Activated CD8-positive, alpha-beta memory T cell treated with anti-CD3 and anti-CD28 coated beads, Interleukin-2, amount 10 ng/mL, durations not matched to agents 7 days and 5 days (primary cell): Measurements from ENCODE around the gene MED7. TPM values are rescaled to one million over a fixed set of nuclear protein-coding genes. Genes with fewer than 3 reads are reported as not detected.
A peak's percentile ranks its signal among the peaks of the same experiment; 100 is the strongest.
"Not testable (repeated sequence)": the region's sequence is repeated elsewhere in the genome, so short reads cannot be mapped to it uniquely, and the experiment has no call there.

Experiments
- ATAC-seq: fragments of 150-1000 bp; cut with Tn5 transposase; one replicate; pipeline ENCODE4 v1.10.0; 2021; ENCODE audit warnings: moderate library complexity
- CTCF ChIA-PET: fragments of 350-600 bp; sonication (Branson Sonifier 250); formaldehyde crosslinking; loops from one replicate; lab custom pipeline; 2021; ENCODE audit warnings: antibody characterized with exemption; lab: Charles Lee
- DNase-seq: peaks from one replicate; pipeline ENCODE4 v3.0.0-alpha.2; 2020
- H3K27ac Mint-ChIP-seq: one replicate; pipeline ENCODE4 v1.8.0; 2021; ENCODE audit warnings: mild to moderate bottlenecking, mixed read lengths
- H3K27me3 Mint-ChIP-seq: one replicate; pipeline ENCODE4 v1.8.0; 2021; ENCODE audit warnings: mixed read lengths
- H3K36me3 Mint-ChIP-seq: one replicate; pipeline ENCODE4 v1.8.0; 2021; ENCODE audit warnings: mild to moderate bottlenecking, mixed read lengths
- H3K4me1 Mint-ChIP-seq: one replicate; pipeline ENCODE4 v1.8.0; 2021; ENCODE audit warnings: mixed read lengths
- H3K4me3 Mint-ChIP-seq: one replicate; pipeline ENCODE4 v1.8.0; 2021; ENCODE audit warnings: mild to moderate bottlenecking, moderate library complexity, mixed read lengths
- H3K9me3 Mint-ChIP-seq: one replicate; pipeline ENCODE4 v1.8.0; 2022; ENCODE audit warnings: low read depth, mixed read lengths
- total RNA-seq, 2 experiments: library from RNA; stranded (reverse); gene quantifications; one replicate each; pipeline ENCODE4 v1.2.3, GENCODE V29; 2021

MED7 gene, protein sequence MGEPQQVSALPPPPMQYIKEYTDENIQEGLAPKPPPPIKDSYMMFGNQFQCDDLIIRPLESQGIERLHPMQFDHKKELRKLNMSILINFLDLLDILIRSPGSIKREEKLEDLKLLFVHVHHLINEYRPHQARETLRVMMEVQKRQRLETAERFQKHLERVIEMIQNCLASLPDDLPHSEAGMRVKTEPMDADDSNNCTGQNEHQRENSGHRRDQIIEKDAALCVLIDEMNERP
- 10 to 100 TPM; 15.8 to 17.0 TPM for total RNA-seq

DNA sequence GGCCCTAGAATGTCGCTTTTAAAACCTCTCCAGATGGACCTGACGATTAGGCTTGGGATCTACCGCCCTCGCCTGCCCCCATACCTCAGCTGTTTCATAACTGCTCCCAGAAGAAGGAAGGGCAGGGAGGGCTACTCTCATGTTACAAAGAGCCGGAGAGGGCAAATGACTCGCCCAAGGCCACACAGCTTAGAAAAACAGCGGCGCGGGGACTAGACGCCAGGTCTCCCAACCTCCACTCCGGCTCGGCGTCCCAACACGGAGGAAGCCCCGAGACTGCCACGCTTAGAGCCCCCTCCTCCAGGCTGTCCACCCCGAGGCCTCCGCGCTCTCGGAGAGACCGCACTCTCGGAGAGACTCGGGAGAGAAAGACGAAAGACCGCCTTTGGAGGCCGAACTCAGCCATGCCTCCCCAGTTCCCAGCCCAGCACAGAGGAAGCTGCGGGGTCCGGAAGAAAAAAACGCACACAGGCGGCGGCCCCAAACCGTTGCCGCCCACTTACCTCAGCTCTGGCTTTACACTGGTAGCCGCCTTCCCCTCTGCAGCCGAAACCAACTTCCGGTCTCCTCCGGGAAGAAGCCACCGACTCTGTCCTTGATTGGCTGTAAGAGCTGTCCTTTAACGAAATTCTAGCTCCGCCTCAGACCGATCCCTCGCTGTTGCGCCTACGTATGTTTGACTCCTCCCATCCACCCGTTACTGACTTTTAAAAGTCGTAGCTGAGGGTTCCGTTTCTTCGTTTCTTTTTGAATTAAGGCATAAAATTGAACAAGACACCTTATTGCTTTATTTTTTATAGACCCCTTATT, at the start of gene MED7:
MED7 (minus strand) TSS at position 549 of the 810 bp plus-strand sequence. CDS start 3,434 bp downstream, outside the sequence.
- Mint-ChIP-seq H3K4me1 (peaks cover 38% of the 10 kb centered on the region), H3K9me3 (no peaks in the 10 kb centered on the region), H3K27me3 (no peaks in the 10 kb centered on the region), H3K27ac (peak within 1 kb of the TSS; percentile 97), H3K4me3 (peak within 1 kb of the TSS; percentile 83), H3K36me3 (peaks cover 39% of the 10 kb centered on the region)
- CTCF ChIA-PET = interaction anchor here (0.9 to 3.0 kb wide), 24 partner anchors 10 to 601 kb away, joined by 3 to 23 read pairs (median 4); partner anchors contain the start of genes HAVCR2, ITK and LSM11
- DNase-seq (peak; percentile 98), ATAC-seq (peak; percentile 98)

DNA sequence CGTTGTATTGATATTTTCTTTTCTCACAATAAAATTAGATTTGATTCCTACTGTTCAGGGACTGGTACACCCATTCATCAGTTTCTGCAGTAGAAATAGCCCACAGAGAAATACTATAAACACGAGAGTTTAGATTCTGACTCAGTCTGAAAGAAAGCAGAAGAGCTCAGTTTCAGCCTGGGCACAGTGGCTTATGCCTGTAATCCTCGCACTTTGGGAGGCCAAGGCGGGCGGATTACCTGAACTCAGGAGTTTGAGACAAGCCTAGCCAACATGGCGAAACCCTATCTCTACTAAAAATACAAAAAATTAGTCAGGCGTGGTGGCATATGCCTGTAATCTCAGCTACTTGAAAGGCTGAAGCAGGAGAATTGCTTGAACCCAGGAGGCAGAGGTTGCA, 46.6 kb upstream of the MED7 start:
- CTCF ChIA-PET = interaction anchor here (0.9 to 2.9 kb wide), 9 partner anchors 9 to 84 kb away, joined by 3 to 12 read pairs (median 6); partner anchors contain the start of gene MED7

DNA sequence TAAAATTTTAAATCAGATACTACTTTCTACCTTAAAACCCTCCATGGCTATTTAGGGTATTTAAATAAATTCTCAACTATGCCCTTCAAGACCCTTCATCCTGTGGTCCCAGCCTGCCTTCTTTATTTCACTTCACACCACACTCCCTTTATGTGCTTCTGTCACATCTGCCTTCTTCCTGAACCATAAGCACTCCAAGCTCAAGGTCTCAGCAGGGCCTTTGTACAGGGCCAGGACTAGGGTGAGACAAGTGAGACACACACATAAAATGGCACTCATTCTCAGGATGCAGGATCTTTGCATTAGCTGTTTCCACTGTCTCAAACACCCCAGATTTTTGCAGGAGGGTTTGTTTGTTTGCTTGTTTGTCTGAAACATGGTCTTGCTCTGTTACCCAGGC, 45.6 kb upstream of the MED7 start:
- peak; percentile 47 for DNase-seq
- H3K36me3 Mint-ChIP-seq = peaks cover 79% of the 10 kb centered on the region
- peak overlapping the region; percentile 96 for H3K4me3 Mint-ChIP-seq
- no peaks in the 10 kb centered on the region for H3K27me3 Mint-ChIP-seq
- no peaks in the 10 kb centered on the region for H3K9me3 Mint-ChIP-seq
- H3K4me1 Mint-ChIP-seq = peaks cover 74% of the 10 kb centered on the region
- no peak for ATAC-seq
- H3K27ac Mint-ChIP-seq = peak overlapping the region; percentile 84
- CTCF ChIA-PET = interaction anchor here (1.1 to 2.9 kb wide), 6 partner anchors 9 to 85 kb away, joined by 3 to 12 read pairs (median 7); partner anchors contain the start of gene MED7

More for the DNA sequence above, 46.6 kb upstream of the MED7 start:
- DNase-seq (peak; percentile 59), ATAC-seq (peak; percentile 50)
- H3K27me3 Mint-ChIP-seq = no peaks in the 10 kb centered on the region
- H3K9me3 Mint-ChIP-seq = no peaks in the 10 kb centered on the region
- H3K4me1 Mint-ChIP-seq = peaks cover 82% of the 10 kb centered on the region
- H3K4me3 Mint-ChIP-seq = peak overlapping the region; percentile 96
- peak overlapping the region; percentile 84 for H3K27ac Mint-ChIP-seq
- peaks cover 78% of the 10 kb centered on the region for H3K36me3 Mint-ChIP-seq

DNA sequence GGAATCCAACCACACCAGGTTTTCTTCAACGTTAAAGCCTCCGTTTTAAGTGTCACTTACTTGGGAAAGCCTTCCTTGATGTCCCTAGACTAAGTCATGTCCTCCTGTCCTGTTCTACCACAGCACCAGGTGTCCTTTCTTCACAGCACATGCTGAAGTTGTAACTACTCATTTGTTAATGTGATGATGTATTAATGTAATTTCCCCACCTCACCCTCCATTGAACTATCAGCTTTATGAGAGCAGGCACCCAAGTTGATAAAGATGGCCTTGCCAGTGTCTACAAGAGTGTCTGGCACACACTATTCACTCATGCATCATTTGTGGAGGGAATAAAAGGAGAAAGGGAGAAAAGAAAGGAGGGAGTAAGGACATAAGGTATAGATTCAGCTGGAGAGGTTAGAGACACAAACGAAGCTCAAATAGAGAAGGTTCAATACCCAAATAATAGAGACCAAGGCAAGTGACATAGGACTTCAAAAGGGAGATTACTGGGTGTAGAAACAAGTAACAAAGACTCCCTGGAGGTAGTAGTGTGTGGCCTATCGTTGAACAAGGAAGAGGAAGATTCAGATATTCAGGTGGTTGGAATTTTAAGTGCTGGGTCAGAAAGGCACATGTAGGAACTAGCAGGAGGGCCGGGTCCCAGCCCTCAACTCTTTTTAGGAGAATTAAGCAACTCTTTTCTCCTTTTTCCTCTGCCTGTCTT, 44.5 kb upstream of the MED7 start:
- CTCF ChIA-PET = interaction anchor here (0.9 to 2.9 kb wide), 6 partner anchors 10 to 45 kb away, joined by 3 to 12 read pairs (median 6); no protein-coding TSS in a partner anchor
- peak overlapping the region; percentile 84 for H3K27ac Mint-ChIP-seq
- peaks cover 64% of the 10 kb centered on the region for H3K4me1 Mint-ChIP-seq
- H3K4me3 Mint-ChIP-seq = peak overlapping the region; percentile 96
- no peaks in the 10 kb centered on the region for H3K27me3 Mint-ChIP-seq
- peaks cover 78% of the 10 kb centered on the region for H3K36me3 Mint-ChIP-seq
- no peak for ATAC-seq
- DNase-seq = no peak
- H3K9me3 Mint-ChIP-seq = no peaks in the 10 kb centered on the region

DNA sequence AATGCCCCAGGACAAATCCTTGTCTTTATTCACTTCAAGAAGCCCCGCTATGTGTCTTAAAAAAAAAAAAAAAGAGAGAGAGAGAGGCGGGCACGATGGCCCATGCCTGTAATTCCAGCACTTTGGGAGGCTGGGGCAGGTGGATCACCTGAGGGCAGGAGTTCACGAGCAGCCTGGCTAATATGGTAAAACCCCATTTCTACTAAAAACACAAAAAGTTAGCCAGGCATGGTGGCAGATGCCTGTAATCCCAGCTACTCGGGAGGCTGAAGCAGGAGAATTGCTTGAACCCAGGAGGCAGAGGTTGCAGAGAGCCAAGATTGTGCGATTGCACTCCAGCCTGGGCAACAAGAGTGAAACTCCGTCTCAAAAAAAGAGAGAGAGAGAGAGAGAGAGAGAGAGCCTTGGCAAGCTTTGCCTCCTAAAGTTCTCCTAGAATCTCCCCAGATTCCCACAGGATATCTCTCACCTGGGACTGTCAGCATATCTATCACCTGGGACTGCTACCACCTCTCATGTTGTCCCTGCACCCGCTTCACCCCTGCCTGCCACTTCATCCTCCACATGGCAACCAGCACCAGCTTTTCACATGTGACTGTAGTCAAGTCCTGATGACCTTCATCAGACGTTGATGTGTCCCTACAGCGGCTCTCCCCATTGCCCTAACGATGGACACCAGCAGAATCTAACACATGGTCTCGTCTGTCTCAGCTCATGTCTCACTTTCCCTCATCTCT, 43.8 kb upstream of the MED7 start:
- H3K9me3 Mint-ChIP-seq = no peaks in the 10 kb centered on the region
- H3K27ac Mint-ChIP-seq = peak overlapping the region; percentile 84
- DNase-seq = peak; percentile 46
- H3K27me3 Mint-ChIP-seq = no peaks in the 10 kb centered on the region
- H3K4me3 Mint-ChIP-seq = peak overlapping the region; percentile 96
- H3K36me3 Mint-ChIP-seq = peaks cover 79% of the 10 kb centered on the region
- CTCF ChIA-PET = interaction anchor here (0.9 to 2.3 kb wide), 4 partner anchors 13 to 46 kb away, joined by 3 to 10 read pairs (median 6); no protein-coding TSS in a partner anchor
- H3K4me1 Mint-ChIP-seq = peaks cover 58% of the 10 kb centered on the region
- ATAC-seq = no peak

DNA sequence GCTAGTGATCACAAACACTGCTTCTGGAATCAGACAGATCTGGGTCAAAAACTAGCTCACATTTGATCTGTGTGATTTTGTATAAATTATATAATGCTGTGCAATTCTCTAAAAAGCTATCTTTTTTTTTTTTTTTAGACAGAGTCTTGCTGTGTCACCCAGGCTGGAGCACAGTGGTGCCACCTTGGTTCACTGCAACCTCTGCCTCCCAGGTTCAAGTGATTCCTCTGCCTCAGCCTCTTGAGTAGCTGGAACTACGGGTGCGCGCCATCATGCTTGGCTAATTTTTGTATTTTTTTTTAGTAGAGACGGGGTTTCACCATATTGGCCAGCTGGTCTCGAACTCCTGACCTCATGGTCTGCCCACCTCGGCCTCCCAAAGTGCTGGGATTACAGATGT, 42.5 kb upstream of the MED7 start:
- Mint-ChIP-seq H3K4me1 (peaks cover 52% of the 10 kb centered on the region), H3K4me3 (peak overlapping the region; percentile 96), H3K36me3 (peaks cover 75% of the 10 kb centered on the region), H3K27ac (peak overlapping the region; percentile 86)
- not testable (repeated sequence) for ATAC-seq, H3K27me3 Mint-ChIP-seq, H3K9me3 Mint-ChIP-seq
- peak; percentile 42 for DNase-seq
- CTCF ChIA-PET = interaction anchor here (0.8 to 3.1 kb wide), 5 partner anchors 29 to 37 kb away, joined by 3 to 16 read pairs (median 7); no protein-coding TSS in a partner anchor

DNA sequence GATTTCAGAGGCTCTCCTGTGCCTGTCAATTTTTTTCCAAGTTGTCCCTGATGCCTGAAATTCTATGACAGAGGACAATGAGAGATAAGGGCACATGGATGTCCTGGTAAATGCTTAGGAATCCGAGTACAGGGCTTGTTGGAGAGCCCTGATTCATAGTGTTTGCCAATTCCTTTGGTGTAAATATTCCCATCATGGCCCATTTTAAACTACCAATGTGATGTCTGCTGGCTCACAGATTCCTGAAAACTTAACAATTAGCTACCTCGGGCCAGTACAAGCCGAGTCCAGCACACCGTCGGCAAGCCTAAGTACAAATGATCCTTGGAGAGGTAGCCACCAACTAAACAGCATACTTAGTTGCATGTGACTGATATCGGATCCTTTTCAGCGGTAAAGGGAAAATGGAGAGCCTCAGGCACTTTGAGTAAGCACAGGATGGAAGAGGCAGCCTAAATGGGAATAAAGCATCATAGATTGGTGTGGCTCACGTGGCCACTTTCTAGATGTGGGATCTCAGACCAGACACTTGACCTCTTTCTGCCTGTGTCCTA, 41.5 kb upstream of the MED7 start:
- no peaks in the 10 kb centered on the region for H3K9me3 Mint-ChIP-seq
- CTCF ChIA-PET = interaction anchor here (1.1 to 3.1 kb wide), 6 partner anchors 8 to 37 kb away, joined by 3 to 16 read pairs (median 6); no protein-coding TSS in a partner anchor
- no peak for ATAC-seq

DNA sequence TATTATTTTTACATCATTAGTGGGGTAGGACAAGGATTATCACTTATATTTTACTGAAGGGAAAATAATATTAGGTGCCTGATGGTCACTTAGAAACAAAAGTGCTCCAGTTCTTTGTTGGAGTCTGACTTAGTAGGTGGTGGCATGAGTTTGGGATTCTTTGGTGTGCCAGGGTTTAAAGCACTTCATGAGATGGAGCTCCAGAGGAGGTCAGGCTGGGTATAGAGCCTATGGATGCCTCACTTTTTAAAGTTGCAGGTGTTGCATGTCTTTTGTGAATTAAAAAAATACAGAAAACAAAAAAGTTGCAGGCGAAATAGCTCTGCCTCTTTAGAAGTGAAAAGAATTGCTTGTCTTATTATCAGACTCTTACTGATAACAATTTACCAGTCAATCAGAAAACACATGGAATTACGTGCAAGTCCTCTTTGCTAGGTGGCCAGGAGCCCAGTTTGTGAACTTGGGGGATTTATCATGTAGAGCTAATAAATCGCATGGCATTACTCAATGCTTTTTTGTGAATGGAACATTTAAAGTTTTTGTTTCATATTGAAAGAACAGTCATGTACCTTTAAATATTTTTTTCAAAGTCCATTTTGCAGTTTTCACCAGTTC, 39.6 kb upstream of the MED7 start:
- H3K36me3 Mint-ChIP-seq = peaks cover 56% of the 10 kb centered on the region
- ATAC-seq (no peak), DNase-seq (peak; percentile 40)
- H3K4me3 Mint-ChIP-seq = peak overlapping the region; percentile 96
- H3K27me3 Mint-ChIP-seq = no peaks in the 10 kb centered on the region
- peaks cover 55% of the 10 kb centered on the region for H3K4me1 Mint-ChIP-seq
- CTCF ChIA-PET = interaction anchor here (0.8 to 3.1 kb wide), 11 partner anchors 9 to 39 kb away, joined by 3 to 16 read pairs (median 5); partner anchors contain the start of gene MED7
- H3K9me3 Mint-ChIP-seq = no peaks in the 10 kb centered on the region
- H3K27ac Mint-ChIP-seq = peak overlapping the region; percentile 99

More for the DNA sequence above, 41.5 kb upstream of the MED7 start:
- peak overlapping the region; percentile 86 for H3K27ac Mint-ChIP-seq
- H3K36me3 Mint-ChIP-seq = peaks cover 69% of the 10 kb centered on the region
- DNase-seq = peak; percentile 38
- H3K4me1 Mint-ChIP-seq = peaks cover 54% of the 10 kb centered on the region
- H3K4me3 Mint-ChIP-seq = peak overlapping the region; percentile 96
- H3K27me3 Mint-ChIP-seq = no peaks in the 10 kb centered on the region

DNA sequence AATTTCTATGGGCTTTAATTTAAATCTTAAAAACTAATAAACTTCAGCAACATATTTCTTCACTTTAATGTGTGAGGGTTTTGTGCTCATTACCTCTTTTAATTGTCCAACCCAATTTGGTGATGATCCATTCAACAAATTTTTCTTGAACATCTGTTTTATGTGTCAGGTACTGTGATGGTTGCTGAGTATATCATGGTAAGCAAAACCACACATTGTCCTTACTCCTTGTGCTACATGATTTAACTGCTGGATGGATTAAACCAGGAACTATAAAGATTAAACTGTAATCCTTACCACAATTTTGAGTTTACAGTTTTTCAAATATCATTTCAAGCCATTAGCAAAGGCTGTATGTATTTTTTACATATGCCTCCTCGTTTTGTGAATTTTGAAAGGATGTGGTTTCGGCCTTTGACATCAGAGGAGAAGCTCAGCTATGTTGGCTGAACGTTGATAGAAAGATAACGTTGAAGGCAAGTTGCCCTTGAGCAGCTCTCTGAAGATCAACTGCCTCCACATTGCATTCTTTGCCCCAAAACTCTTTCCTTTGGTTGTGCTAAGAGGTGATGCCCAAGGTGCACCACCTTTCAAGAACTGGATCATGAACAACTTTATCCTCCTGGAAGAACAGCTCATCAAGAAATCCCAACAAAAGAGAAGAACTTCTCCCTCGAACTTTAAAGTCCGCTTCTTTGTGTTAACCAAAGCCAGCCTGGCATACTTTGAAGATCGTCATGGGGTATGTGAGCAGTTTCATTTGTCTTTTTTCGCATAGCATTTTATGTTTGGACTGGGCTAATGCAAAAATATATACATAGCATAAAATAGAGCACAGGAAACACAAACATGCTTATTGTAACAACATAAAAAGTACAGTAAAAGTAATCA, 38.0 kb upstream of the MED7 start, which contains the start of gene ITK:
ITK (plus strand) TSS at position 467 of the 891 bp plus-strand sequence; CDS start at position 605, 138 bp downstream.
- peak; percentile 77 for DNase-seq
- no peaks in the 10 kb centered on the region for H3K9me3 Mint-ChIP-seq
- H3K4me3 Mint-ChIP-seq = peak within 1 kb of the TSS; percentile 96
- peaks cover 44% of the 10 kb centered on the region for H3K36me3 Mint-ChIP-seq
- CTCF ChIA-PET = interaction anchor here (0.8 to 3.2 kb wide), 10 partner anchors 10 to 91 kb away, joined by 3 to 28 read pairs (median 6); partner anchors contain the start of gene MED7
- H3K27me3 Mint-ChIP-seq = no peaks in the 10 kb centered on the region
- peaks cover 47% of the 10 kb centered on the region for H3K4me1 Mint-ChIP-seq
- ATAC-seq = peak; percentile 78
- peak within 1 kb of the TSS; percentile 99 for H3K27ac Mint-ChIP-seq

DNA sequence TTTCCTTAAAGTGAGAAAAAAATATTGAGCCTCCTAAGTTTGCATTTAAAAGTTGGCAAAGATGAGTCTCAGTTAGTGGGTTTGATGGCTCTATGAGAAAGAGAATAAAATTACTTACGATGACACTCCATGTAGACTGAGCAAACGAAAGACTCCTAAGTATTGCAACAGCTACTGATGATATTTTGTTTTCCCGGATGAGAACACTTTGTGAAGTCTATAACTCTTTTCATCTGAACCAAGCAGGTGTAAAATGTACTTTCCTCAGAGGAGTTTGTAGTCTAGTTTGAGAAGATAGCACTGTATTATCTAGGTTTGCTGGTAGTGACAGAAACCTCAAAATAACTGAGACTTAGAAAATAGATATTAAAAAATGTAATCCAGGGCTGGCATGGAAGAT, 36.3 kb upstream of the MED7 start:
- peak overlapping the region; percentile 60 for H3K4me3 Mint-ChIP-seq
- H3K27ac Mint-ChIP-seq = peak overlapping the region; percentile 99
- DNase-seq (no peak), ATAC-seq (no peak)
- H3K9me3 Mint-ChIP-seq = no peaks in the 10 kb centered on the region
- H3K27me3 Mint-ChIP-seq = no peaks in the 10 kb centered on the region
- H3K36me3 Mint-ChIP-seq = peaks cover 31% of the 10 kb centered on the region
- CTCF ChIA-PET = interaction anchor here (1.0 to 3.2 kb wide), 5 partner anchors 9 to 30 kb away, joined by 3 to 28 read pairs (median 8); no protein-coding TSS in a partner anchor
- H3K4me1 Mint-ChIP-seq = peaks cover 53% of the 10 kb centered on the region
